ENCODE data around the gene IGSF6.

DNA sequence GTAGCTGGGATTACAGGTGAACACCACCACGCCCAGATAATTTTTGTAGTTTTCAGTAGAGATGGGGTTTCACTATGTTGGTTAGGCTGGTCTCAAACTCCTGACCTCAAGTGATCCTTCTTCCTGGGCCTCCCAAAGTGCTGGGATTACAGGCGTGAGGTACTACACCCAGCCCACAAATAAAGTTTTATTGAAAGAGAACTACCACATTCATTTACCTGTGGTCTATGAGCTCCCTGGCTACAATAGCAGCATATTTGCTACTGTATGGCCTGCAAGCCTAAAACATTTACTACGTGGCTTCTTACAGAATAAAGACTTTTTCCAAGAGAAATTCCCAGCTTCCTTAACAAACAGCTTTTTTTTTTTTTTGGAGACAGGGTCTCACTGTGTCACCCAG, 49.6 kb downstream of the IGSF6 start:
- no peak for TF ChIP-seq GATA3 (IDR thresholded peaks at IDR 0.05; ENCODE audit: low read depth, low read length)
- TF ChIP-seq GATA2 (IDR thresholded peaks at IDR 0.05; ENCODE audit: low read depth, low read length), result no peak

Data from SH-SY5Y (cell line).